GM21717 (cell line): ENCODE data around the gene PFDN1.
"Not testable (repeated sequence)": the region's sequence is repeated elsewhere in the genome, so short reads cannot be mapped to it uniquely, and the experiment has no call there.

Source experiments
- ATAC-seq: cut with Tn5 transposase; IDR thresholded peaks from one replicate; pipeline ENCODE4 v1.9.1; 2021; ENCODE audit warnings: mild to moderate bottlenecking, moderate library complexity; ENCODE audit not compliant: unreplicated experiment

Gene PFDN1

DNA sequence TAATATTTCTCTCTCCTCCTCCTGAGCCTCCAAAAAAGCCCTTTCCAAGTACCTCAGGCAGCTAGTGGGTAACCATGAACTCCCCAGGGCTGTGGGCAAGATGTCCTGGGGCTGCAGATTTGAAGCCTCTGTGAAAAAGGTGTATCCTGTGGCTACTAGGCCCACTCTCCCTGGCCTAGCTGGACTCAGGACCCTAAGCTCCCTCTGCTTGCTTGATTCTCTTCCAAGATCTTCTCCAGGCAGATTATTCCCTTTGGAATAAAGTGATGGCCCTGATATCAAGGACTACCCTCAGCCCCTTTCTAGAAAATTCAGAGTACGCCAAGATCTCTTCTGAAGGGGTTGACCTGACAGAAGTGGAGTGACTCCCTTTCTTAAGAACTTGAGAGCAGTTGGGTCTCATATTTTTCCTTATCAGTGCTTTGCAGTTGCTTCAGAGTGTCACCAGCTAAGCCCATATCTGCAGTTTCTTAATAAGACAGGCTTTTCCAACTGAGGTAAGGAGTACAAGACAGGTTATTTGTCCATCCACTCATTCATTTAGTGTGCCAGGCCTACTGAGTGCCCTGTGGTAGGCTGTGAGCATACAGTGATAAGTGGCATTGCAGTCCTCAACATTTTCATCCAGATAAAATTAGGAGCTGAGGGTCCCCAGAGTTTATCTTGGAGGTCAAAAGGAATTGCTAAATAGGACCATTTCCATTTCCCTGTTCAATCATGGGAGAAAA, 85.4 kb downstream of the PFDN1 start:
- no peak for ATAC-seq

DNA sequence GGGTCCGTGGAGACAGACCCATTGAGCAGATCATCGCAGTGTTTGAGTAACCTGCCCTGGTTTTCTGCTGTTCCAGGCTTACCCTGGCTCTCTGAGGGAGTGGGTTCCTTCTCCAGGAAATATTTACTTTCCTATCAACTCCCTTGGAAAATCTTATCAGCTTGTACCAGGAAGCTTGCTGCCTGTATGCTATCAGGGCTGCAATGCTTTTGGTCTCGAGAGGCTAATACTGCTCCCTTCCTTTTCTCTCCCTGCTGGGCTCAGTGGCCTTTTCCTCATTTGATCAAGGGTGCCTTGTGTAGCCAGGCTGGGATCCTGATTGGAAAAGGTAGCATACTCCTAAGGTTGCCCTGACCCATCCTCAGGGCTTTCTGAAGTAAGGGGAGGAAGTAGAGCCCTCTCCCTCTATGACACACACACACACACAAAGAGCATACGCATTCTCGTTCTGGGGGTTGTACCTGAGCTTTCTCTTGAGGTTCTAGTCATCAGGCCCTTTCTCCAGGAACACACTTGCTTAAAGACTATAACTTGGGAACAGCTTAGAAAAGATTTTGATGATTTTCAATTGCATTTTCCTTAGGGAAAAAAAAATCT, 86.3 kb downstream of the PFDN1 start:
- no peak for ATAC-seq

DNA sequence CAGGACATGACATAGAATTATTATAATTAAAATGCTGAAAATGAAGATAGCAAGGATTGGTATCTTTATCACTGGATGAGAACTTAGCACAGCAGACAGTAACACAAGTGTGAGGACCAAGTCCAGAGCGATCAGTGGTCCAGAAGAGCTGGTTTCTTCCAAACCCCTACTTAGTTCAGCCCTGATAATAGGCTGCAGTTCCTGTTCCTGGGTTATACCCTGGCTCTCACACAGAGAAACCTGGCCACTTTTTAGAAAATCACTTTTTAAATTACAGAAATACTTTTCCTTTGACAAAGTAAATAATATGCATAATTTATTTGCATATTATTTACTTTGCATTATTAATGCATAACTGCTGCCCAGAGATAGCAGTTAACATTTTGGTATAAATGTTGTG, 87.6 kb downstream of the PFDN1 start:
- no peak for ATAC-seq

DNA sequence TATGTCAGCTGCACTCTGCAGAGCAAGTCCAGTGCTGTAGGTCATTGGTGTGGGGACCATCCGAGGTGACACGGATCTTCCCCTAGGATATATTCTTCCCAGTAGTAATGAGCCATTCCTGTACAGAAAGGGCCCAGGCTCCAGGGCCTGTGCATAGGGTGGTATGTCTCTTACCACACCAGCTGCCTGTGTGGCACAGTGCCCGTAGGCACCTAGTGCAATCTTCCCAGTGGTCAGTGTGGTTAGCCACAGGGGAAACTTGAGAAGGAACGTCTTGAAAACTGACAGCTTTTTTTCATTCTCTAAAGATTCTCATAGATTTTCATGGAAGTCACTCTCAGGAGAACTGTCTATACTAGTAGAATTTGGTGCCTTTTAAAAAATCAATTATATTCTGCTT, 88.1 kb downstream of the PFDN1 start:
- ATAC-seq, result no peak

- peak; percentile 77 for ATAC-seq
Measured at GRCh38 chr5:140213370-140213983, 89.4 kb downstream of the PFDN1 start.

DNA sequence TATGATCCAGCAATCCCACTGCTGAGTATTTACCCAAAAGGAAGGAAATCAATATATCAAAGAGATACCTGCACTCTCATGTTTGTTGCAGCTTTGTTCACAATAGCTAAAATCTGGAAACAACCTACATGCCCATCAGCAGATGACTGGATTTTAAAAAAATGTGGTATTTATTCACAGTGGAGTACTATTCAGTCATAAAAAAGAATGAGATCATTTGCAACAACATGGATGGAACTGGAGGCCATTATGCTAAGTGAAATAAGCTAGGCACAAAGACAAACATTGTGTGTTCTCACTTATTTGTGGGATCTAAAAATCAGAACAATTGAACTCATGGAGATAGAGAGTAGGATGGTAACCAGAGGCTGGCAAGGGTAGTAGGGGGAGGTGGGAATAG, 94.8 kb downstream of the PFDN1 start:
- no peak for ATAC-seq

DNA sequence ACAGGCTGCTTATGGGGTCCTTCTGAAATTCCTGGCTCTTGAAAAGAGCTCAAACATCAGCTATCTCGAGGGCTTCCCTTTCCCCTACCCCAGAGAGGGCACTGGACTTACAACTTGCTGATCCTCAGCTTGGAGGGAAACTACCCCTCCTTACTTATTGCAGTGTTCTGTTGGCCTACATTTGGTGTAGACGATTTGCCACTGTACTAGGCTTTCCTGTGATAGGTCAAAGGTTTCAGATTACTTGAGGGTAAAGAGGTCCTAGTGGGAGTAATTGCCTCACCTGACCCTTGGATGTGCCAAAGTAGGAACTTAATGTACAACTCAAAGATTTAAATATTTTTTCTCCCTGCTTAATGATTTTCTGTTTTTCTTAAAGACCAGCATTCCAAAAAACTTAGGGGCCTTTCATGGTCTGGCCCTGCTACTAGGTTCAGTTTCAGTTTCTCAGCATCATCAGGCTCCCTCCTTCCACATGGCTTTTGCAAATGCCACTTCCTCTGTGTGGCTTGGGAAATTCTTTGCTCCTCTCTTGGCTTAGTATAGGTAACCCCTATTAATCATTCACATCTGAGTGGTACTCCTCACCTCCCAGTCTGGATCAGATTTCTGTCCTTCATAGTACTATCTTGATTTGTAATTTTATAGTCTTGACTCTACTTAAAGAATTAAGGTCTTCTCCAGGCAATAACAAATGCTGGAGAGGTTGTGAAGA, 95.5 kb downstream of the PFDN1 start:
- no peak for ATAC-seq

DNA sequence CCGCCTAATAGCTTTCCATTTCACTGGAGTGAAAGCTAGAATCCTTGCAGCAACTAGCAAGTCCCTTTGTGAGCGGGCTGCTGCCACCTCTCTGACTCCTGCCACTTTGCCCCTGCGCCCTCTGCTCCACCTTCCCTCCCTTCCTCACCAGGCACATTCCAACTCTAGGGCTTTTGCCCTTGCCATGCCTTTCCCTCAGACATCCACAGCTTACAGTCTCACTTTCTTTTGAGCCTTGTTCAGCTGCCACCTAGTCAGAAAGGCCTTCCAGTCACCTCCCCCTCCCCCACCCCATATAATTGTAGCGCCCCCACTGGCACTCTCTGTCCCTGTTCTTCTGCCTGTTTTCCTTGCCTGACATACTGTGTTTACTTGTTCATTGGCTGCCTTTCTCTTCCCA, 96.9 kb downstream of the PFDN1 start:
- ATAC-seq, result no peak

DNA sequence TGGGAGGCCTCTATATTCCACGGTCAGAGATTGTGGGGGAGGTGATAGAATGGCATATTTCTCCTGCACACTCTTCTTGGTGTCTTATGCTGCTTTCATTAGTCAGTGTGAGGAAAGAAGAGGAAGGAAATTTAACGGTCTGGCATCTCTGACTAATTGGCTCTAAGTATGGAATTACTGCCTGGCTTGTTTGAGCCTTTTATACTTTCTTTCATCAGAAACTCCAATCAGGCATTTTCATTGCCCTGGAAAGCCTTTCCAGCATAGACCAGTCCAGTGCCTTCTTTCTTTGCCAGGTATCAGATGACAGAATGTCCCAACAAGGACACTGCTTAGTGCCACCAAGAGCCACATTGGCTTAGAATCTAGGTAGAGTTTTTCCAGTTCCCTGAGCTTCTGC, 97.7 kb downstream of the PFDN1 start:
- ATAC-seq, result no peak

DNA sequence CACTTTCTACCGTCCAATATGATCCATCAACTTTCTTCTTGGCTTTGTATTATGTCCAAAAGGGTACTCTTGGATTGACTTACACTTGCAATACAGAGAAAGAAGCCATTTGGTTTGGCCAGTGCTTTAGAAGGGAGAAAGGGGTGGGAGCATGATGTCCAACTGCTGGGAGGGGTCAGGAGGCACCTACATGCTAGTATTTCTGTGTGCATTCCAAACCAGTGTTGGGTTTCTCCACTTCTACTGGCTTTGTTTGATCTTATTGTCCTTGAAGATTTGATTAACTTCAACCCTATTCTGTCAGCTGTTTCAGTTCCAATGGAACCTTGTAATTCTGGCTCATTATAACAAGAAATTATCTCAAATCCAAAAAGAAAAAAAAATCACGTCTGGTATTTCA, 100.3 kb downstream of the PFDN1 start:
- ATAC-seq, result no peak

- no peak for ATAC-seq
Measured at GRCh38 chr5:140202078-140202477, 100.8 kb downstream of the PFDN1 start.

- ATAC-seq, result not testable (repeated sequence)
Measured at GRCh38 chr5:140198915-140199314, 104.0 kb downstream of the PFDN1 start.

DNA sequence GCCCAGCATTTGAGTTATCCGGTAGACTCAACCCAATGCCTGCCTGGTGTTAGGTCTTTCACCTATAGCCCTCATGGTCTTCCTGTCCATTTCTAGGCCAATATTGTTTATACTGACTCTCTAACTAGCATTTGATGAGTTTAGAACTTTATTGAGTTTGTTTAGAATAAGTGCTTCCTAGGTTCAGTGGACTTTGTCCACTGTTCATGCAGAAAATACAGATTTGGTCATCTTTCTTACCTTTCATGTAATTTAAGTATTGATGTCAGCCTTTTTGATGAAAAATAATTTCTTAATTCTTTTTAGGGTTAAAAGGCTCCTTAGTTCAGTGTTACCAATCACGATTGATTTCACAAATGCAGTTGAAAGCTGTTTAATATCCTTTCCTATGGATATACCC, 105.9 kb downstream of the PFDN1 start:
- no peak for ATAC-seq

- ATAC-seq, result no peak
Measured at GRCh38 chr5:140196115-140196814, 106.6 kb downstream of the PFDN1 start.
